Endothelial cell of umbilical vein (primary cell): ENCODE results near the gene PAPPA. TPM values are rescaled to one million over a fixed set of nuclear protein-coding genes. Genes with fewer than 3 reads are reported as not detected.

Experiments
- BruUV-seq: library from RNA; stranded (reverse); fragments of 400-500 nt; replicated peaks from 2 replicates; lab custom pipeline; 2021; lab: Mats Ljungman, UMichigan
- CTCF ChIA-PET: fragments of 300-600, 350-600 bp; sonication (Branson Sonifier 250); formaldehyde crosslinking; loops from one replicate; lab custom pipeline; 2021; ENCODE audit warnings: antibody characterized with exemption, inconsistent platforms; lab: Charles Lee
- POLR2A ChIA-PET: fragments of 300-600, 350-600 bp; sonication (Branson Sonifier 250); formaldehyde crosslinking; loops from one replicate; lab custom pipeline; 2021; ENCODE audit warnings: antibody characterized with exemption, inconsistent platforms; lab: Charles Lee
- DNase-seq: peaks from one replicate; pipeline ENCODE4 v3.0.0-alpha.2; 2011; ENCODE audit warnings: low read depth, low spot score
- FAIRE-seq: peaks from 2 replicates; lab custom pipeline; 2011; peaks lifted over from hg19 to GRCh38; lab: Jason Lieb, UNC
- H2AFZ ChIP-seq: 2 replicates; pipeline ENCODE4 v1.6.0; 2012; ENCODE audit warnings: low read depth, low read length, control low read depth, inconsistent platforms
- H3K27ac ChIP-seq: 2 replicates; pipeline ENCODE4 v1.5.1; 2011; ENCODE audit warnings: low read depth, mild to moderate bottlenecking, control low read depth, low read length, moderate library complexity; ENCODE audit not compliant: insufficient read depth
- H3K27me3 ChIP-seq, 2 experiments: 2 replicates each; pipeline versions ENCODE4 v1.6.0 to v1.6.1; 2011; ENCODE audit warnings: low read length in 2 of 2, mixed read lengths in 1 of 2; ENCODE audit not compliant: control insufficient read depth in 2 of 2, insufficient read depth in 2 of 2
- H3K36me3 ChIP-seq, 2 experiments: 2 replicates in 1 of 2; 3 replicates in 1 of 2; pipeline ENCODE4 v1.5.1; 2011; ENCODE audit warnings: low read length in 2 of 2, mild to moderate bottlenecking in 1 of 2, moderate library complexity in 1 of 2; ENCODE audit not compliant: control insufficient read depth in 2 of 2, insufficient read depth in 2 of 2; ENCODE audit errors: extremely low read depth in 1 of 2
- H3K4me1 ChIP-seq: 3 replicates; pipeline ENCODE4 v1.5.1; 2011; ENCODE audit warnings: mild to moderate bottlenecking, low read length; ENCODE audit not compliant: control insufficient read depth, insufficient read depth; ENCODE audit errors: extremely low read depth
- H3K4me2 ChIP-seq: 2 replicates; pipeline ENCODE4 v1.6.1; 2011; ENCODE audit warnings: low read length, control low read depth, mixed read lengths; ENCODE audit not compliant: insufficient read depth
- H3K4me3 ChIP-seq, 3 experiments: fragments of 200-600 bp in 1 of 3; sonication (generic), shearing (Covaris generic) in 1 of 3; replicated peaks in 1 of 3; 2 replicates each; pipeline ENCODE4 v1.5.1; 2011 to 2016; ENCODE audit warnings: control low read depth in 3 of 3, low read length in 3 of 3, mild to moderate bottlenecking in 2 of 3, inconsistent platforms in 1 of 3, low read depth in 1 of 3, moderate library complexity in 1 of 3; ENCODE audit not compliant: insufficient read depth in 1 of 3
- H3K79me2 ChIP-seq: 2 replicates; pipeline ENCODE4 v1.6.0; 2012; ENCODE audit warnings: low read length, inconsistent platforms; ENCODE audit not compliant: control insufficient read depth, insufficient read depth
- H3K9ac ChIP-seq: replicated peaks from 2 replicates; pipeline ENCODE3; 2011; ENCODE audit warnings: low read length, control low read depth; ENCODE audit not compliant: insufficient read depth; ENCODE audit errors: extremely low read depth
- H3K9me1 ChIP-seq: replicated peaks from 3 replicates; pipeline ENCODE4 v1.6.0; 2011; ENCODE audit warnings: mild to moderate bottlenecking, low read length; ENCODE audit not compliant: control insufficient read depth, insufficient read depth; ENCODE audit errors: extremely low read depth
- H3K9me3 ChIP-seq: replicated peaks from 2 replicates; pipeline ENCODE4 v1.5.1; 2012; ENCODE audit warnings: low read length, inconsistent platforms; ENCODE audit not compliant: control insufficient read depth, insufficient read depth
- H4K20me1 ChIP-seq: replicated peaks from 2 replicates; pipeline ENCODE3; 2011; ENCODE audit warnings: mild to moderate bottlenecking, low read length; ENCODE audit not compliant: control insufficient read depth, insufficient read depth; ENCODE audit errors: extremely low read depth
- EZH2 ChIP-seq: IDR thresholded peaks from 2 replicates; pipeline ENCODE4 v1.6.1; 2012; ENCODE audit warnings: borderline replicate concordance, low read depth, mild to moderate bottlenecking, moderate library complexity, low read length, inconsistent platforms; ENCODE audit not compliant: severe bottlenecking
- FOS ChIP-seq: IDR thresholded peaks from 2 replicates; pipeline ENCODE4 v1.6.1; 2011; ENCODE audit warnings: mild to moderate bottlenecking, low read length, moderate library complexity, borderline replicate concordance; ENCODE audit not compliant: insufficient read depth
- GATA2 ChIP-seq: IDR thresholded peaks from 2 replicates; pipeline ENCODE4 v1.7.0; 2011; ENCODE audit warnings: low read depth, mild to moderate bottlenecking, moderate library complexity, mixed read lengths, low read length; ENCODE audit not compliant: insufficient read length, insufficient read depth
- JUN ChIP-seq: IDR thresholded peaks from 2 replicates; pipeline ENCODE4 v1.6.1; 2011; ENCODE audit warnings: borderline replicate concordance, low read depth; ENCODE audit not compliant: insufficient read length, insufficient read depth
- MYC ChIP-seq: IDR thresholded peaks from one replicate; pipeline ENCODE4 v1.6.1; 2011; ENCODE audit warnings: mild to moderate bottlenecking, low read depth, low read length
- POLR2A ChIP-seq: IDR thresholded peaks from 2 replicates; pipeline ENCODE4 v1.6.1; 2012; ENCODE audit warnings: low read depth, mild to moderate bottlenecking, control low read depth, low read length
- dilution Hi-C: fragments of 300-500 bp; cut with MboI; formaldehyde crosslinking; loops from one replicate; pipeline ENCODE4 v1.15.0; 2019; ENCODE audit warnings: low sequenced_read_pairs; ENCODE audit not compliant: extremely low pct_ligation_motif_present
- intact Hi-C: fragments of 100-400 bp; cut with micrococcal nuclease; formaldehyde crosslinking; loops from one replicate; pipeline ENCODE4 v1.10.0; 2022
- polyA plus RNA-seq, 4 experiments: library from polyadenylated mRNA; depleted of rRNA in 3 of 4; stranded (reverse) in 3 of 4; unstranded in 1 of 4; fragments of >200 nt; gene quantifications; 2 replicates each; pipeline versions ENCODE4 v1.2.1 to v1.2.3, GENCODE V29; 2011 to 2012; ENCODE audit warnings: missing spikeins in 1 of 4
- total RNA-seq: library from RNA; stranded (reverse); gene quantifications from 2 replicates; pipeline ENCODE4 v1.2.3, GENCODE V29; 2021
- TF ChIP-seq, protein P1 (sequence below), 2 donors: IDR thresholded peaks; 1 replicate in 1 of 2; 2 replicates in 1 of 2; pipeline ENCODE4 v1.5.1; 2011; ENCODE audit warnings: low read length in 2 of 2, mild to moderate bottlenecking in 2 of 2, moderate library complexity in 2 of 2, control low read depth in 1 of 2, inconsistent platforms in 1 of 2, low read depth in 1 of 2; ENCODE audit not compliant: insufficient read depth in 1 of 2; ENCODE audit errors: extremely low read depth in 1 of 2

Gene PAPPA
- total and polyA plus RNA-seq, 2 donors (not counting 3 experiments of a cell fraction or from before 2014, with no cell fraction given), result 0.13 to 0.41 TPM

DNA sequence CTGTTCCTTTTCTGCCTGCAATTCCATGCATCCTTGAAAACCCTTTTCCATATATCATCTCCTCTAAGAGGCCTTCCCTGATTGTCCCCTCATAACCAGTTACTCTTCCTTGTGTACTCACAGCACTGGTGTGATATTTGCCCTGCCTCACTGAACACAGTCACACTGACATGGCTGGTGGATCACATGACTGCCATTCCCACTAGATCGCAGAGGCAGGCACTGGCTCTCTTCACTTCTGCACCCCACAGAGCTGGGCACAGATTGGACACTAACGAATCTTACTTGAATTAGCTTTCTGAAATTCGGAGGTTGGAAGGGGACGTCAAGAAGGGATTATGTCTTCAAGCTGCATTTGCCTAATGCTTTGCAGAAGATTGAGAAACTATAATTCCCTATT is 208.0 kb downstream of the PAPPA start:
- Histone ChIP-seq H4K20me1 (no peaks in the 10 kb centered on the region), H3K4me2 (no peak overlapping the region), H3K27me3 (no peaks in the 10 kb centered on the region), H3K4me3 (no peak overlapping the region), H3K9ac (no peak overlapping the region), H3K9me1 (no peaks in the 10 kb centered on the region), H2AFZ (no peak overlapping the region), H3K36me3 (no peaks in the 10 kb centered on the region), H3K9me3 (no peaks in the 10 kb centered on the region), H3K79me2 (no peaks in the 10 kb centered on the region), H3K27ac (no peak overlapping the region), H3K4me1 (no peaks in the 10 kb centered on the region)
- ChIA-PET POLR2A (no interaction called here), CTCF (no interaction called here)
- BruUV-seq, result no TSS peak
- no peak for DNase-seq
- intact Hi-C loops, result no loop called here
- FAIRE-seq, result no peak
- no peak for TF ChIP-seq FOS
- TF ChIP-seq MYC, result no peak
- TF ChIP-seq JUN, result no peak
- TF ChIP-seq POLR2A, result no peak
- TF ChIP-seq, protein P1, sequence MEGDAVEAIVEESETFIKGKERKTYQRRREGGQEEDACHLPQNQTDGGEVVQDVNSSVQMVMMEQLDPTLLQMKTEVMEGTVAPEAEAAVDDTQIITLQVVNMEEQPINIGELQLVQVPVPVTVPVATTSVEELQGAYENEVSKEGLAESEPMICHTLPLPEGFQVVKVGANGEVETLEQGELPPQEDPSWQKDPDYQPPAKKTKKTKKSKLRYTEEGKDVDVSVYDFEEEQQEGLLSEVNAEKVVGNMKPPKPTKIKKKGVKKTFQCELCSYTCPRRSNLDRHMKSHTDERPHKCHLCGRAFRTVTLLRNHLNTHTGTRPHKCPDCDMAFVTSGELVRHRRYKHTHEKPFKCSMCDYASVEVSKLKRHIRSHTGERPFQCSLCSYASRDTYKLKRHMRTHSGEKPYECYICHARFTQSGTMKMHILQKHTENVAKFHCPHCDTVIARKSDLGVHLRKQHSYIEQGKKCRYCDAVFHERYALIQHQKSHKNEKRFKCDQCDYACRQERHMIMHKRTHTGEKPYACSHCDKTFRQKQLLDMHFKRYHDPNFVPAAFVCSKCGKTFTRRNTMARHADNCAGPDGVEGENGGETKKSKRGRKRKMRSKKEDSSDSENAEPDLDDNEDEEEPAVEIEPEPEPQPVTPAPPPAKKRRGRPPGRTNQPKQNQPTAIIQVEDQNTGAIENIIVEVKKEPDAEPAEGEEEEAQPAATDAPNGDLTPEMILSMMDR (IDR thresholded peaks at IDR 0.05; ENCODE audit: extremely low read depth in 1 of 2, insufficient read depth in 1 of 2, low read depth in 1 of 2, low read length in 2 of 2), result no peak
- no peak for TF ChIP-seq GATA2
- dilution Hi-C loops, result no loop called here

DNA sequence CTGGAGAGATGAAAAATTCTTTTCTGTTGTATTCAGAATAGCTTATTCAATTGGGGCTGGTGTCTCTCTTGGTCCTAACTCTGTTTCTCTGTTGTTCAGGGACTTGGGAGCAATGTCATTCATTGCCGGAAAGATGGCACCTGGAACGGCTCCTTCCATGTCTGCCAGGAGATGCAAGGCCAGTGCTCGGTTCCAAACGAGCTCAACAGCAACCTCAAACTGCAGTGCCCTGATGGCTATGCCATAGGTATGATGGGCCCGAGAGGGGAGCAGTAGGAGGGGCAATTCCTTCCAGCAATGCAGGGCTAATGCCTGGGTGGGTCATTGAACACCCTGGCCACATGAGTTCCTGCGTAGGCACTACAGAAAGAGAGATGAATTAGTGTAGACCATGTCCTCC is 208.9 kb downstream of the PAPPA start:
- no peaks in the 10 kb centered on the region for H3K79me2 ChIP-seq
- intact Hi-C loops (no loop called here), dilution Hi-C loops (no loop called here)
- no peaks in the 10 kb centered on the region for H4K20me1 ChIP-seq
- POLR2A ChIA-PET, result no interaction called here
- no peaks in the 10 kb centered on the region for H3K36me3 ChIP-seq
- BruUV-seq, result no TSS peak
- no peaks in the 10 kb centered on the region for H3K9me1 ChIP-seq
- no peak overlapping the region for H3K27ac ChIP-seq
- FAIRE-seq, result no peak
- no peaks in the 10 kb centered on the region for H3K9me3 ChIP-seq
- H3K4me2 ChIP-seq, result no peak overlapping the region
- TF ChIP-seq POLR2A (no peak), EZH2 (no peak)
- no peak overlapping the region for H2AFZ ChIP-seq
- no peaks in the 10 kb centered on the region for H3K27me3 ChIP-seq
- CTCF ChIA-PET, result no interaction called here
- H3K4me3 ChIP-seq, result no peak overlapping the region
- no peak for DNase-seq
- no peaks in the 10 kb centered on the region for H3K4me1 ChIP-seq
- H3K9ac ChIP-seq, result no peak overlapping the region
